A549 treated with CORT108297 at 1 μM for 4 hours (cell line): Measurements from ENCODE around the gene GH1. TPM values are rescaled to one million over a fixed set of nuclear protein-coding genes. Genes with fewer than 3 reads are reported as not detected.

ENCODE experiments used
- total RNA-seq: library from RNA; stranded (reverse); fragments of 200-300 nt; extraction: Qiagen RNA extraction; gene quantifications from 5 replicates; pipeline ENCODE4 v1.2.3, GENCODE V29; 2022

The GH1 gene
- total RNA-seq = not detected in 5 replicates

GRCh38 chr17:63918789-63919305 lies at the start of gene GH1:
GH1 (minus strand) TSS chr17:63918839; CDS start chr17:63918776, 63 bp downstream.

GRCh38 chr17:63931981-63932561 lies 13.4 kb upstream of the GH1 start, which contains the start of gene CD79B:
CD79B (minus strand) TSS chr17:63932331; CDS start chr17:63932261, 70 bp downstream.

GRCh38 chr17:63911041-63911635 lies 7.5 kb downstream of the GH1 start, which contains the start of gene CSHL1:
CSHL1 (minus strand) TSS chr17:63911258; CDS start chr17:63911196, 62 bp downstream.

GRCh38 chr17:63896524-63897354 lies 21.9 kb downstream of the GH1 start, which contains the start of gene CSH1:
CSH1 (minus strand) TSS chr17:63896574; CDS start chr17:63896511, 63 bp downstream.

GRCh38 chr17:63881935-63882601 lies 36.6 kb downstream of the GH1 start, which contains the start of gene GH2:
GH2 (minus strand) TSS chr17:63881944; CDS start chr17:63881801, 143 bp downstream.

GRCh38 chr17:63873577-63873976 lies 45.1 kb downstream of the GH1 start, which contains the start of gene CSH2:
CSH2 (minus strand) TSS chr17:63873677; CDS start chr17:63873614, 63 bp downstream.

Other genes with a start within 250 kb of the GH1 start
- 8.2 to 14.8 TPM (median 13.1 TPM) in 5 replicates for gene LIMD2, start 218.7 kb downstream of the GH1 start, total RNA-seq
- 25.8 to 28.4 TPM (median 27.3 TPM) in 5 replicates for gene STRADA, start 177.0 kb downstream of the GH1 start, total RNA-seq
- gene CCDC47, start 145.2 kb downstream of the GH1 start, total RNA-seq = 86.7 to 139 TPM (median 96.1 TPM) in 5 replicates
- gene DDX42, start 144.7 kb downstream of the GH1 start, total RNA-seq = 89.4 to 111 TPM (median 92.0 TPM) in 5 replicates
- gene PSMC5, start 91.4 kb downstream of the GH1 start, total RNA-seq = 207 to 250 TPM (median 220 TPM) in 5 replicates
- gene FTSJ3, start 91.2 kb downstream of the GH1 start, total RNA-seq = 56.4 to 67.6 TPM (median 56.9 TPM) in 5 replicates
- 54.2 to 65.6 TPM (median 59.7 TPM) in 5 replicates for gene SMARCD2, start 76.2 kb downstream of the GH1 start, total RNA-seq
- not detected in 5 replicates for gene CSH2, start 45.2 kb downstream of the GH1 start, total RNA-seq
- gene GH2, start 36.9 kb downstream of the GH1 start, total RNA-seq = not detected in 5 replicates
- not detected in 5 replicates for gene CSH1, start 22.3 kb downstream of the GH1 start, total RNA-seq
- not detected in 5 replicates for gene CSHL1, start 7.6 kb downstream of the GH1 start, total RNA-seq
- gene CD79B, start 13.5 kb upstream of the GH1 start, total RNA-seq = 0.10 TPM in 1 of 5 replicates, not detected in the others
- gene SCN4A, start 54.1 kb upstream of the GH1 start, total RNA-seq = 0.02 to 0.06 TPM (median 0.02 TPM) in 5 replicates
- 0.47 to 0.95 TPM (median 0.71 TPM) in 5 replicates for gene PRR29, start 79.5 kb upstream of the GH1 start, total RNA-seq
- 0.07 to 0.10 TPM in 2 of 5 replicates, not detected in the others for gene ICAM2, start 101.8 kb upstream of the GH1 start, total RNA-seq
- 3.4 to 4.8 TPM (median 3.9 TPM) in 5 replicates for gene ERN1, start 211.3 kb upstream of the GH1 start, total RNA-seq